ENCODE measurements around the gene TCEAL6.
"Not testable (repeated sequence)": the region's sequence is repeated elsewhere in the genome, so short reads cannot be mapped to it uniquely, and the experiment has no call there.

Gene TCEAL6

GRCh38 chrX:102142274-102142673, at the start of gene TCEAL6:
TCEAL6 (minus strand) TSS chrX:102142481.
- H3K27me3 ChIP-seq (ENCODE audit: insufficient read depth, low read length, poor library complexity, severe bottlenecking); H2AFZ ChIP-seq (ENCODE audit: low read length); H4K20me1 ChIP-seq (ENCODE audit: insufficient read depth, low read length, poor library complexity, severe bottlenecking); H3K36me3 ChIP-seq (ENCODE audit: insufficient read depth, low read length); H3K9me3 ChIP-seq (ENCODE audit: insufficient read depth, low read depth, low read length); H3K9me2 ChIP-seq (replicated peaks; ENCODE audit: low read depth, low read length); H3F3A ChIP-seq (ENCODE audit: low read depth); H3K4me1 ChIP-seq (ENCODE audit: insufficient read depth, low read length, poor library complexity, severe bottlenecking); H3K79me2 ChIP-seq (ENCODE audit: insufficient read depth, low read length); H3K9ac ChIP-seq (ENCODE audit: low read depth, low read length, poor library complexity, severe bottlenecking); H3K4me3 ChIP-seq (ENCODE audit: low read length, poor library complexity, severe bottlenecking); H3K4me2 ChIP-seq (ENCODE audit: low read depth, low read length, poor library complexity, severe bottlenecking): not testable (repeated sequence)

- Histone ChIP-seq H3K4me3 (ENCODE audit: low read length, poor library complexity, severe bottlenecking) (no peak overlapping the region), H3F3A (ENCODE audit: low read depth) (no peaks in the 10 kb centered on the region), H3K27me3 (ENCODE audit: insufficient read depth, low read length, poor library complexity, severe bottlenecking) (no peaks in the 10 kb centered on the region), H3K9me3 (ENCODE audit: insufficient read depth, low read depth, low read length) (no peaks in the 10 kb centered on the region), H3K4me2 (ENCODE audit: low read depth, low read length, poor library complexity, severe bottlenecking) (no peak overlapping the region), H3K9ac (ENCODE audit: low read depth, low read length, poor library complexity, severe bottlenecking) (no peak overlapping the region), H3K9me2 (replicated peaks; ENCODE audit: low read depth, low read length) (no peaks in the 10 kb centered on the region), H2AFZ (ENCODE audit: low read length) (no peak overlapping the region), H3K36me3 (ENCODE audit: insufficient read depth, low read length) (no peaks in the 10 kb centered on the region), H4K20me1 (ENCODE audit: insufficient read depth, low read length, poor library complexity, severe bottlenecking) (no peaks in the 10 kb centered on the region), H3K4me1 (ENCODE audit: insufficient read depth, low read length, poor library complexity, severe bottlenecking) (no peaks in the 10 kb centered on the region), H3K79me2 (ENCODE audit: insufficient read depth, low read length) (no peaks in the 10 kb centered on the region)
- TF ChIP-seq EZH2phosphoT487 (IDR thresholded peaks at IDR 0.05; ENCODE audit: borderline replicate concordance): no peak
- no peak for TF ChIP-seq CTCF (conservative IDR thresholded peaks at IDR 0.05; ENCODE audit: low read length)
Measured at GRCh38 chrX:102185967-102186720, 43.9 kb upstream of the TCEAL6 start.

- no peak within 1 kb of the TSS for H3K4me2 ChIP-seq (ENCODE audit: low read depth, low read length, poor library complexity, severe bottlenecking)
- H3F3A ChIP-seq (ENCODE audit: low read depth): no peaks in the 10 kb centered on the region
- no peaks in the 10 kb centered on the region for H3K79me2 ChIP-seq (ENCODE audit: insufficient read depth, low read length)
- no peak within 1 kb of the TSS for H2AFZ ChIP-seq (ENCODE audit: low read length)
- H3K27me3 ChIP-seq (ENCODE audit: insufficient read depth, low read length, poor library complexity, severe bottlenecking): no peaks in the 10 kb centered on the region
- no peaks in the 10 kb centered on the region for H3K4me1 ChIP-seq (ENCODE audit: insufficient read depth, low read length, poor library complexity, severe bottlenecking)
- no peak within 1 kb of the TSS for H3K4me3 ChIP-seq (ENCODE audit: low read length, poor library complexity, severe bottlenecking)
- H3K9me3 ChIP-seq (ENCODE audit: insufficient read depth, low read depth, low read length): no peaks in the 10 kb centered on the region
- no peak for TF ChIP-seq CTCF (conservative IDR thresholded peaks at IDR 0.05; ENCODE audit: low read length)
- TF ChIP-seq EZH2phosphoT487 (IDR thresholded peaks at IDR 0.05; ENCODE audit: borderline replicate concordance): no peak
- no peaks in the 10 kb centered on the region for H3K36me3 ChIP-seq (ENCODE audit: insufficient read depth, low read length)
- H4K20me1 ChIP-seq (ENCODE audit: insufficient read depth, low read length, poor library complexity, severe bottlenecking): no peaks in the 10 kb centered on the region
- no peak within 1 kb of the TSS for H3K9ac ChIP-seq (ENCODE audit: low read depth, low read length, poor library complexity, severe bottlenecking)
- no peaks in the 10 kb centered on the region for H3K9me2 ChIP-seq (replicated peaks; ENCODE audit: low read depth, low read length)
Measured at GRCh38 chrX:102155806-102156179, 13.5 kb upstream of the TCEAL6 start, which contains the start of gene BEX5. BEX5 (minus strand) TSS chrX:102155977; CDS start chrX:102154265, 1,712 bp downstream.
